SK-N-SH (cell line): ENCODE results near the gene ZFYVE26. TPM values are rescaled to one million over a fixed set of nuclear protein-coding genes. Genes with fewer than 3 reads are reported as not detected.

Experiments used
- CTCF ChIA-PET: fragments of 300-600, 350-600 bp; formaldehyde crosslinking; extraction: SDS; loops from one replicate; lab custom pipeline; 2021; lab: Yijun Ruan, JAX
- POLR2A ChIA-PET: fragments of 350-600 bp; sonication (Branson Sonifier 250); formaldehyde crosslinking; extraction: SDS; loops from one replicate; lab custom pipeline; 2020; ENCODE audit warnings: antibody characterized with exemption, inconsistent platforms; lab: Yijun Ruan, JAX
- DNase-seq: peaks from one replicate; pipeline ENCODE4 v3.0.0; 2012
- H2AFZ ChIP-seq: fragments of 200-600 bp; sonication (generic); 2 replicates; pipeline ENCODE4 v1.8.1; 2016; ENCODE audit warnings: antibody characterized with exemption, mild to moderate bottlenecking, low read depth
- H3F3A ChIP-seq: fragments of 200-600 bp; sonication (generic); replicated peaks from 2 replicates; pipeline ENCODE3; 2016; ENCODE audit warnings: antibody characterized with exemption, mild to moderate bottlenecking; ENCODE audit not compliant: insufficient read depth
- H3K27ac ChIP-seq, 2 experiments: fragments of 200-500 bp in 1 of 2; fragments of 200-600 bp in 1 of 2; sonication (Bioruptor generic) in 1 of 2; sonication (generic), shearing (Covaris generic) in 1 of 2; 2 replicates each; pipeline versions ENCODE4 v1.5.1 to v1.6.1; 2014 to 2016; ENCODE audit warnings: low read depth in 2 of 2, inconsistent platforms in 1 of 2, low read length in 1 of 2, mild to moderate bottlenecking in 1 of 2, mixed read lengths in 1 of 2
- H3K27me3 ChIP-seq: fragments of 200-600 bp; sonication (generic), shearing (Covaris generic); 2 replicates; pipeline ENCODE4 v1.6.1; 2016; ENCODE audit warnings: mixed run types; ENCODE audit not compliant: insufficient read depth
- H3K36me3 ChIP-seq, 2 experiments: fragments of 200-500 bp in 1 of 2; fragments of 200-600 bp in 1 of 2; sonication (Bioruptor generic) in 1 of 2; sonication (generic) in 1 of 2; replicated peaks in 1 of 2; 2 replicates each; pipeline versions ENCODE3 to v1.5.1; 2014 to 2016; ENCODE audit warnings: low read length in 1 of 2, mild to moderate bottlenecking in 1 of 2; ENCODE audit not compliant: insufficient read depth in 2 of 2, control insufficient read depth in 1 of 2
- H3K4me1 ChIP-seq, 2 experiments: fragments of 200-500 bp in 1 of 2; fragments of 200-600 bp in 1 of 2; sonication (Bioruptor generic) in 1 of 2; sonication (generic), shearing (Covaris generic) in 1 of 2; 2 replicates each; pipeline versions ENCODE4 v1.5.1 to v1.6.1; 2014 to 2016; ENCODE audit warnings: low read depth in 1 of 2, low read length in 1 of 2, mixed run types in 1 of 2; ENCODE audit not compliant: insufficient read depth in 2 of 2, control insufficient read depth in 1 of 2
- H3K4me2 ChIP-seq: fragments of 200-600 bp; sonication (generic), shearing (Covaris generic); 2 replicates; pipeline ENCODE4 v1.6.1; 2017; ENCODE audit warnings: mixed run types
- H3K4me3 ChIP-seq, 2 experiments: fragments of 200-500 bp in 1 of 2; fragments of 200-600 bp in 1 of 2; sonication (Bioruptor generic) in 1 of 2; sonication (generic), shearing (Covaris generic) in 1 of 2; 2 replicates each; pipeline versions ENCODE4 v1.5.1 to v1.8.1; 2014 to 2016; ENCODE audit warnings: low read depth in 2 of 2, inconsistent platforms in 1 of 2, low read length in 1 of 2, mild to moderate bottlenecking in 1 of 2, mixed read lengths in 1 of 2, moderate library complexity in 1 of 2
- H3K79me2 ChIP-seq: fragments of 200-600 bp; sonication (generic); 2 replicates; pipeline ENCODE4 v1.8.1; 2017; ENCODE audit warnings: mild to moderate bottlenecking; ENCODE audit not compliant: insufficient read depth
- H3K9ac ChIP-seq: fragments of 200-600 bp; sonication (generic); 2 replicates; pipeline ENCODE4 v1.6.1; 2017; ENCODE audit warnings: mixed run types
- H3K9me2 ChIP-seq: fragments of 200-600 bp; sonication (generic); 2 replicates; pipeline ENCODE4 v1.6.1; 2017; ENCODE audit warnings: mixed run types
- H3K9me3 ChIP-seq: fragments of 200-600 bp; sonication (generic); 2 replicates; pipeline ENCODE4 v1.6.1; 2017; ENCODE audit warnings: mixed run types, mild to moderate bottlenecking, moderate library complexity
- H4K20me1 ChIP-seq: fragments of 200-600 bp; sonication (generic); 2 replicates; pipeline ENCODE4 v1.6.1; 2017; ENCODE audit warnings: mild to moderate bottlenecking, mixed run types; ENCODE audit not compliant: insufficient read depth
- EP300 ChIP-seq, 2 experiments: IDR thresholded peaks; 2 replicates each; pipeline versions ENCODE4 v1.4.0 to v1.6.1; 2012; ENCODE audit warnings: borderline replicate concordance in 1 of 2, low read depth in 1 of 2, low read length in 1 of 2
- EZH2phosphoT487 ChIP-seq: fragments of 200-600 bp; sonication (generic); IDR thresholded peaks from 2 replicates; pipeline ENCODE4 v1.6.1; 2017; ENCODE audit warnings: low read depth, mixed run types, mild to moderate bottlenecking, antibody characterized with exemption, moderate library complexity, borderline replicate concordance
- FOXJ3 ChIP-seq: sonication (generic); formaldehyde crosslinking; IDR thresholded peaks from 2 replicates; pipeline ENCODE4 v1.5.1; 2020; ENCODE audit warnings: mild to moderate bottlenecking, missing genetic modification reagents
- FOXM1 ChIP-seq: IDR thresholded peaks from 2 replicates; pipeline ENCODE4 v1.4.0; 2012; ENCODE audit warnings: low read depth, mild to moderate bottlenecking
- JUND ChIP-seq: IDR thresholded peaks from 2 replicates; pipeline ENCODE4 v1.4.0; 2012
- MEF2A ChIP-seq: IDR thresholded peaks from 2 replicates; pipeline ENCODE4 v1.4.0; 2012; ENCODE audit warnings: low read depth, borderline replicate concordance
- MXI1 ChIP-seq: IDR thresholded peaks from 2 replicates; pipeline ENCODE4 v1.6.1; 2012; ENCODE audit warnings: mild to moderate bottlenecking, low read depth, low read length, improper control_type of control experiment
- RAD21 ChIP-seq: IDR thresholded peaks from 2 replicates; pipeline ENCODE4 v1.6.1; 2012; ENCODE audit warnings: mild to moderate bottlenecking, low read length
- RCOR1 ChIP-seq: fragments of 150-350 bp; IDR thresholded peaks from 2 replicates; pipeline ENCODE4 v1.6.1; 2017; ENCODE audit warnings: antibody characterized with exemption, low read length
- RFX5 ChIP-seq: IDR thresholded peaks from 2 replicates; pipeline ENCODE4 v1.6.1; 2012; ENCODE audit warnings: mild to moderate bottlenecking, improper control_type of control experiment, low read length
- SMC3 ChIP-seq: IDR thresholded peaks from 2 replicates; pipeline ENCODE4 v1.6.1; 2012; ENCODE audit warnings: low read depth, low read length, improper control_type of control experiment
- TAF1 ChIP-seq: IDR thresholded peaks from 2 replicates; pipeline ENCODE4 v1.6.1; 2012; ENCODE audit warnings: low read depth, mild to moderate bottlenecking, low read length, moderate library complexity, borderline replicate concordance
- TCF12 ChIP-seq: IDR thresholded peaks from 2 replicates; pipeline ENCODE4 v1.4.0; 2012
- USF2 ChIP-seq: fragments of 150-350 bp; IDR thresholded peaks from 2 replicates; pipeline ENCODE4 v1.6.1; 2017; ENCODE audit warnings: antibody characterized with exemption, low read length, low read depth, borderline replicate concordance
- YY1 ChIP-seq: IDR thresholded peaks from 2 replicates; pipeline ENCODE4 v1.4.0; 2012; ENCODE audit warnings: low read depth, mild to moderate bottlenecking
- WGBS: methylation state at CpG from one replicate; pipeline ENCODE4 v1.1.6; 2017; ENCODE audit warnings: low lambda C conversion rate; 5-methylcytosine and 5-hydroxymethylcytosine counted together
- polyA plus RNA-seq, 3 experiments: library from polyadenylated mRNA; depleted of rRNA; stranded (reverse); fragments of >200 nt; gene quantifications; 2 replicates each; pipeline ENCODE4 v1.2.3, GENCODE V29; 2012
- TF ChIP-seq, protein P1 (sequence below): fragments of 200-600 bp; sonication (generic); IDR thresholded peaks from 2 replicates; pipeline ENCODE4 v1.6.1; 2017; ENCODE audit warnings: antibody characterized with exemption, mild to moderate bottlenecking, moderate library complexity
- TF ChIP-seq, protein P2 (sequence below): IDR thresholded peaks from 2 replicates; pipeline ENCODE4 v1.6.1; 2012; ENCODE audit warnings: mild to moderate bottlenecking, low read depth, low read length, moderate library complexity
- TF ChIP-seq, protein P3 (sequence below): IDR thresholded peaks from 2 replicates; pipeline ENCODE4 v1.4.0; 2012; ENCODE audit warnings: low read depth, borderline replicate concordance

The ZFYVE26 gene
- polyA plus RNA-seq, 1 of the 3 experiments (the other 2 are of a cell fraction), result 5.6 TPM

DNA sequence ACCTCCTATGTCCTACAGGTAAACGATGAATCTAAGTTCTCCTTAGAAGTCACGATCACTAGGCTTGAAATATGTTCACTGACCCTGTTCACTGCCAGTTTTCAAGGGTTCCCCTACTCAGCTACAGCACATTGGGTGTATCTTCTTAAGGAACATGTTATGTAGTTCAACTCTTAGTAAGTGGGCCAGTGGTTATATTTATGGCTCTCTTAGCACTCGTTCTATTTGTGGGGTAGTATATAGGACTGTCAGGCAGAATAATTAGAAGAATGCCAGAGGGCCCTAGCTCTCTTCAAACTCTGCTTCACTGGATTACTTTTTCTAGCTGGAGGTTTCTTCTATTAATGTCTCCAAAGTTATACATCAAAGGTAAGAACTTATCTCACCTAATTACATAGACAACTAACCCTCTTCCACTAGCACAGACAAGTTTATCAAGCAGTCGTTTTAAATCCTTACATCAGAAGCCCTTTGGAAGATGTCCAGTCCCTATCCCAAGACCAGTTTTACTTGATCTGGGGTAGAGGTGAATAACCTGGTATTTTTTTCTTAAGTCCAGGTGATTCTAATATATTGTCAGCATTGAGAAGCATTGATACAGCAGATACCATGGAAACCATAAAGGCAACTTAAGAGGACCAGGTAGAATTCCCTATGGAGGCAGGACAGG lies 39.6 kb downstream of the ZFYVE26 start:
- Histone ChIP-seq H3K36me3 (peaks cover 61 to 80% of the 10 kb centered on the region in 2 experiments), H3K9ac (no peak overlapping the region), H3F3A (no peaks in the 10 kb centered on the region), H3K9me2 (no peaks in the 10 kb centered on the region), H3K9me3 (no peaks in the 10 kb centered on the region), H3K79me2 (no peaks in the 10 kb centered on the region), H3K4me3 (no peak overlapping the region), H3K4me2 (no peak overlapping the region), H3K27ac (no peak overlapping the region), H3K27me3 (no peaks in the 10 kb centered on the region), H4K20me1 (no peaks in the 10 kb centered on the region), H3K4me1 (no peaks in the 10 kb centered on the region), H2AFZ (no peak overlapping the region)
- DNase-seq, result no peak
- no peak for TF ChIP-seq SMC3
- TF ChIP-seq MEF2A, result no peak
- TF ChIP-seq, protein P1, sequence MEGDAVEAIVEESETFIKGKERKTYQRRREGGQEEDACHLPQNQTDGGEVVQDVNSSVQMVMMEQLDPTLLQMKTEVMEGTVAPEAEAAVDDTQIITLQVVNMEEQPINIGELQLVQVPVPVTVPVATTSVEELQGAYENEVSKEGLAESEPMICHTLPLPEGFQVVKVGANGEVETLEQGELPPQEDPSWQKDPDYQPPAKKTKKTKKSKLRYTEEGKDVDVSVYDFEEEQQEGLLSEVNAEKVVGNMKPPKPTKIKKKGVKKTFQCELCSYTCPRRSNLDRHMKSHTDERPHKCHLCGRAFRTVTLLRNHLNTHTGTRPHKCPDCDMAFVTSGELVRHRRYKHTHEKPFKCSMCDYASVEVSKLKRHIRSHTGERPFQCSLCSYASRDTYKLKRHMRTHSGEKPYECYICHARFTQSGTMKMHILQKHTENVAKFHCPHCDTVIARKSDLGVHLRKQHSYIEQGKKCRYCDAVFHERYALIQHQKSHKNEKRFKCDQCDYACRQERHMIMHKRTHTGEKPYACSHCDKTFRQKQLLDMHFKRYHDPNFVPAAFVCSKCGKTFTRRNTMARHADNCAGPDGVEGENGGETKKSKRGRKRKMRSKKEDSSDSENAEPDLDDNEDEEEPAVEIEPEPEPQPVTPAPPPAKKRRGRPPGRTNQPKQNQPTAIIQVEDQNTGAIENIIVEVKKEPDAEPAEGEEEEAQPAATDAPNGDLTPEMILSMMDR, result no peak
- TF ChIP-seq TAF1, result no peak
- no peak for TF ChIP-seq RCOR1
- no peak for TF ChIP-seq USF2
- no peak for TF ChIP-seq YY1
- no peak for TF ChIP-seq MXI1
- no peak for TF ChIP-seq EP300 (IDR thresholded peaks at IDR 0.05; ENCODE audit: borderline replicate concordance in 1 of 2, low read depth in 1 of 2, low read length in 1 of 2)
- no peak for TF ChIP-seq EZH2phosphoT487
- CTCF ChIA-PET, result interaction anchor here (1.5 kb wide), 1 partner anchor 11 kb away, joined by 3 read pairs; no protein-coding TSS in a partner anchor
- WGBS, result 56% methylated on average over 4 of the region's 4 CpGs
- POLR2A ChIA-PET, result no interaction called here

DNA sequence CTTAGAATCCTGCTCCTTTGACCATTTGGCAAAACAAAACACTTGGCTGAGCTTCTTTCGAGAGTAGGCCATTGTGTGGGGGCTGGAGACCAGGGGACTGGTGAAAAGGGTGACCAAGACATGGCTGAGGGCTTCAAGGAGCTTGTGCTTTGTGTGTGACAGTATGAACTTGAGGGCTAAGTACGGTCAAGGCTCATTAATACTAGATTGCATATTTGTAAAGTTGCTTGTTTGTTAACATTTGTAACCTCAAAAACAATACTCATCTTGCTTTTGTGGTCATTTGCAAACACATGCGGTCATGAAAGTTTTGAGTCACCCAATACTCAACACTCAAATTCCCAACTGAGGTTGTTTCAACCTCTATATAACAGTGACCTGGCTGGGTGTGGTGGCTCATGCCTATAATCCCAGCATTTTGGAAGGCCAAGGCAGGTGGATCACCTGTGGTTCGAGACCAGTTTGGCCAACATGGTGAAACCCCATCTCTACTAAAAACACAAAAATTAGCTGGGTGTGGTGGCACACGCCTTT lies 42.5 kb downstream of the ZFYVE26 start:
- no peaks in the 10 kb centered on the region for H3K27me3 ChIP-seq
- H3K27ac ChIP-seq, result no peak overlapping the region
- 89% methylated on average over 5 of the region's 5 CpGs for WGBS
- H3K9me3 ChIP-seq, result no peaks in the 10 kb centered on the region
- peaks cover 69 to 78% of the 10 kb centered on the region in 2 experiments for H3K36me3 ChIP-seq
- H4K20me1 ChIP-seq, result no peaks in the 10 kb centered on the region
- no peaks in the 10 kb centered on the region for H3K9me2 ChIP-seq
- POLR2A ChIA-PET, result no interaction called here
- no peaks in the 10 kb centered on the region for H3K79me2 ChIP-seq
- no peak for DNase-seq
- CTCF ChIA-PET, result interaction anchor here (1.2 to 1.5 kb wide), 2 partner anchors 69 to 346 kb away, joined by 3 to 4 read pairs; no protein-coding TSS in a partner anchor
- no peak overlapping the region for H3K4me2 ChIP-seq
- no peaks in the 10 kb centered on the region for H3K4me1 ChIP-seq
- no peak overlapping the region for H3K4me3 ChIP-seq
- no peak overlapping the region for H2AFZ ChIP-seq
- H3K9ac ChIP-seq, result no peak overlapping the region
- H3F3A ChIP-seq, result no peaks in the 10 kb centered on the region
- TF ChIP-seq, protein P2, sequence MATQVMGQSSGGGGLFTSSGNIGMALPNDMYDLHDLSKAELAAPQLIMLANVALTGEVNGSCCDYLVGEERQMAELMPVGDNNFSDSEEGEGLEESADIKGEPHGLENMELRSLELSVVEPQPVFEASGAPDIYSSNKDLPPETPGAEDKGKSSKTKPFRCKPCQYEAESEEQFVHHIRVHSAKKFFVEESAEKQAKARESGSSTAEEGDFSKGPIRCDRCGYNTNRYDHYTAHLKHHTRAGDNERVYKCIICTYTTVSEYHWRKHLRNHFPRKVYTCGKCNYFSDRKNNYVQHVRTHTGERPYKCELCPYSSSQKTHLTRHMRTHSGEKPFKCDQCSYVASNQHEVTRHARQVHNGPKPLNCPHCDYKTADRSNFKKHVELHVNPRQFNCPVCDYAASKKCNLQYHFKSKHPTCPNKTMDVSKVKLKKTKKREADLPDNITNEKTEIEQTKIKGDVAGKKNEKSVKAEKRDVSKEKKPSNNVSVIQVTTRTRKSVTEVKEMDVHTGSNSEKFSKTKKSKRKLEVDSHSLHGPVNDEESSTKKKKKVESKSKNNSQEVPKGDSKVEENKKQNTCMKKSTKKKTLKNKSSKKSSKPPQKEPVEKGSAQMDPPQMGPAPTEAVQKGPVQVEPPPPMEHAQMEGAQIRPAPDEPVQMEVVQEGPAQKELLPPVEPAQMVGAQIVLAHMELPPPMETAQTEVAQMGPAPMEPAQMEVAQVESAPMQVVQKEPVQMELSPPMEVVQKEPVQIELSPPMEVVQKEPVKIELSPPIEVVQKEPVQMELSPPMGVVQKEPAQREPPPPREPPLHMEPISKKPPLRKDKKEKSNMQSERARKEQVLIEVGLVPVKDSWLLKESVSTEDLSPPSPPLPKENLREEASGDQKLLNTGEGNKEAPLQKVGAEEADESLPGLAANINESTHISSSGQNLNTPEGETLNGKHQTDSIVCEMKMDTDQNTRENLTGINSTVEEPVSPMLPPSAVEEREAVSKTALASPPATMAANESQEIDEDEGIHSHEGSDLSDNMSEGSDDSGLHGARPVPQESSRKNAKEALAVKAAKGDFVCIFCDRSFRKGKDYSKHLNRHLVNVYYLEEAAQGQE, result no peak
- no peak for TF ChIP-seq RFX5
- TF ChIP-seq FOXJ3 (CRISPR knock-in tag), result no peak
- TF ChIP-seq, protein P3, sequence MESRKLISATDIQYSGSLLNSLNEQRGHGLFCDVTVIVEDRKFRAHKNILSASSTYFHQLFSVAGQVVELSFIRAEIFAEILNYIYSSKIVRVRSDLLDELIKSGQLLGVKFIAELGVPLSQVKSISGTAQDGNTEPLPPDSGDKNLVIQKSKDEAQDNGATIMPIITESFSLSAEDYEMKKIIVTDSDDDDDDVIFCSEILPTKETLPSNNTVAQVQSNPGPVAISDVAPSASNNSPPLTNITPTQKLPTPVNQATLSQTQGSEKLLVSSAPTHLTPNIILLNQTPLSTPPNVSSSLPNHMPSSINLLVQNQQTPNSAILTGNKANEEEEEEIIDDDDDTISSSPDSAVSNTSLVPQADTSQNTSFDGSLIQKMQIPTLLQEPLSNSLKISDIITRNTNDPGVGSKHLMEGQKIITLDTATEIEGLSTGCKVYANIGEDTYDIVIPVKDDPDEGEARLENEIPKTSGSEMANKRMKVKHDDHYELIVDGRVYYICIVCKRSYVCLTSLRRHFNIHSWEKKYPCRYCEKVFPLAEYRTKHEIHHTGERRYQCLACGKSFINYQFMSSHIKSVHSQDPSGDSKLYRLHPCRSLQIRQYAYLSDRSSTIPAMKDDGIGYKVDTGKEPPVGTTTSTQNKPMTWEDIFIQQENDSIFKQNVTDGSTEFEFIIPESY, result no peak
- no peak for TF ChIP-seq YY1
- no peak for TF ChIP-seq FOXM1
- no peak for TF ChIP-seq MXI1
- TF ChIP-seq TCF12, result no peak
- no peak for TF ChIP-seq MEF2A
- no peak for TF ChIP-seq RCOR1
- no peak for TF ChIP-seq JUND
- TF ChIP-seq RAD21, result no peak
